ENCODE data around the gene ARG2.

The ARG2 gene

DNA sequence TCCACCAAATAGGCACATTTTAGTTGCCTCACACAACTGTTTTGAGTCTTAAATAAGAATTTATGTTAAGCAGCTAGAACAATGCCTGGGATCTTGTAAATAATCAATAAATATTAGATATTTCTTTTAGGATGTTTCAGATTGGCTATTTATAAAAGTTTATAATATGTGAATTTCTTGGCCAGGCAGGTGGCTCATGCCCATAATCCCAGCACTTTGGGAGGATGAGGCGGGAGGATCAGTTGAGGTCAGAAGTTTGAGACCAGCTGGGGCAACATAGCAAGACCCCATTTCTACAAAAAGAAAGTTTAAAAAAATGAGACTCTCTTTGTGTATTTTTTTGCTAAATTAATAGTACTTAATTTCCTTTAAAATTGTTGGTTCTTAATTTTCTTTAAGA, 21.8 kb downstream of the ARG2 start:
- DNase-seq = no peak

DNA sequence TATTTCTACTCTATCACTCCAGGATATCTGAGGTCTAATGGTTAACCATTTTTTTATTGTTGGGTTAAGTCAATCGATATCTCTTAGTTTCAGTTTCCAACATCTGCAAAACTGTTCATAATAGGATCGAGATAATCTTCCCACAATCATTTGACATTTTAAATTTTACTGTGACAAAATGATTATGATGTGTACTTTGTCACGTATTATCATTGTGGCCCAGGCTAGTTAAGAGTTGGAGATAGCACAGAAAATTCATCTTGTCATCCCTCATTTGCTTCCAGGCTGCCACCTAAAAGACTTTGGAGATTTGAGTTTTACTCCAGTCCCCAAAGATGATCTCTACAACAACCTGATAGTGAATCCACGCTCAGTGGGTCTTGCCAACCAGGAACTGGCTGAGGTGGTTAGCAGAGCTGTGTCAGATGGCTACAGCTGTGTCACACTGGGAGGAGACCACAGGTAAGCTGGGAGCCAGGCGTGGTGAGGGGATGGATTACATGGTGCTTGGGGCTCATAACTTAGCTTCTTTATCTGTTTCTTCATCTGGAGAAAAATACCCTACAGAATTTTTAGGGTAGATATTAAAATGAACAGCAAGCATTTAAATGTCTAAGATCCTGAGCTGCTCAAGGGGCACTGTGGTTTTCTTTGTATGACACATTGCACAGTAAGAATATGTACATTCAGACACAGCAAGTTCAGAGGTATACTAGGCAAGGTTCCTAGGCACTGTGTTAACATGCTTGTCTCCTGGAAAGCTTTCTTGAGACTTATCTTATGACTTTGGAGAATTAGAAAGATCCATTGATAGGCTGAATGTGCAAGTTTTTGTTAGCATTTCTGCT, 22.4 kb downstream of the ARG2 start:
- no peak for DNase-seq

- no peak for DNase-seq
Measured at GRCh38 chr14:67643713-67644112, 24.0 kb downstream of the ARG2 start.

DNA sequence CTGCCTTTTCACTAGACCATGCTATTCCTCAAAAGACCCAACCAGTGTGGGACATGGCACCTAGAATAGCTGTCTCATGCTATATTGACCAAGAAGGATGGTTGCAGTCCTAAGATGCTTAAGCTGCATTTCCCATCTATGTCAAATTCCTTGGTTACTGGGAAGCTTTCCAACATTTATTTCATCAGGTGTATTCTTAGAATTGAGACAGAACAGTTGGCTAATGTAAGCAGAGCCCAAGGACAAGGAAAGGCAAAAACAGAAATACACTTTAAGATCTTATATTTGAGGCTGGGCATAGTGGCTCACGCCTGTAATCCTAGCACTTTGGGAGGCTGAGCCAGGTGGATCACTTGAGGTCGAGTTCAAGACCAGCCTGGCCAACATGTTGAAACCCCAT, 24.7 kb downstream of the ARG2 start:
- DNase-seq = no peak

DNA sequence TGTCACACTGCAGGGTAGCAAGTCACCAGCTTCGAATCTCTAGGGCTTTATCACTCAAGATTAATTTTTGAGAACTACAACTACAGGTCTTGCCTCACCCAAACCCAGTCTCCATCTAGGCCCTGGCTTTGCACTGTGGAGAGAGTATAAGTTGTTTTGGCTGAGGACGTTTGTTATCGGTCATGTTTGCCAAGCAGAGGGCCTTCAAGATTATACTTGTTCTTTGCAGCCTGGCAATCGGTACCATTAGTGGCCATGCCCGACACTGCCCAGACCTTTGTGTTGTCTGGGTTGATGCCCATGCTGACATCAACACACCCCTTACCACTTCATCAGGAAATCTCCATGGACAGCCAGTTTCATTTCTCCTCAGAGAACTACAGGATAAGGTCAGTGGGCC, 25.7 kb downstream of the ARG2 start:
- no peak for DNase-seq

DNA sequence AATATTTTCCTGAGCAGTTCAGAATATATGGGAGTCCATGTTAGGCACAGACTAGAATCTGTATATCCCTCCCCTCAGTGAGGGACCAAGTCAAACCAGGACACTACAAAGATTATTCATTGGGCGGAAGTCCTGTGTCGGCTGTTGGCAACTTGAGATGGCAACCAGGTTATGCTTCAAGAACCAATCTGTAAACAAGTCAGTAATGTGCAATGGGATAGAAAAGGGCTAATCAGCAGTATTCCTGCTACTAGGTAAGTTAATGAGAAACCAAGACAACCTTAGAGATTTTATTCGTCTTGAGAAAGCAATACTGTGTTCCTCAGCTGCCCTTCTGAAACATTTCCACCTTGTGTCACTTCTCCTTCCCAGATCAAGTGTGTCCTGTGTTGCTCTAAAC, 26.4 kb downstream of the ARG2 start:
- DNase-seq = peak; percentile 69

- no peak for DNase-seq
Measured at GRCh38 chr14:67650151-67650550, 30.4 kb downstream of the ARG2 start.

DNA sequence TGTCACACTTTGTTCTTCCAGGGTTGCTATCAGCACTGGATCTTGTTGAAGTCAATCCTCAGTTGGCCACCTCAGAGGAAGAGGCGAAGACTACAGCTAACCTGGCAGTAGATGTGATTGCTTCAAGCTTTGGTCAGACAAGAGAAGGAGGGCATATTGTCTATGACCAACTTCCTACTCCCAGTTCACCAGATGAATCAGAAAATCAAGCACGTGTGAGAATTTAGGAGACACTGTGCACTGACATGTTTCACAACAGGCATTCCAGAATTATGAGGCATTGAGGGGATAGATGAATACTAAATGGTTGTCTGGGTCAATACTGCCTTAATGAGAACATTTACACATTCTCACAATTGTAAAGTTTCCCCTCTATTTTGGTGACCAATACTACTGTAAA, 31.0 kb downstream of the ARG2 start:
- DNase-seq = no peak

DNA sequence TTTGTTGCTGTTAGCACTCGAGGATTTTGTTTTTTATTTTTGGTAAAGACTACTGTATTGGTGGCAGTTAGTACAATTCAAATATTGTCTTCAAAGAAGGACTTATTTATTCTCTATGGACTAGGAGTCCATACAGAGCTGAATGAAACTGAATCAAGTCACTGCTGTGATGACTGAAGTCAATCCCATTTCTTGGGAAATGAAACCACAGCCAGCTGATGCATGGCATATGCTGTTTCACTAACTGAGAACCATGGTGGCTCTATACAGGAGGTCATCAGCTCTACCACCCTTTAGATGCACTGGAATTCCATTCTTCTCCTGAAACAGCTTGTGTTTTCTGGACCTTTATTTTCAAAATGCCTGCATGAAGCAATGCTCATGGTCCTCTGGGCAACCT, 32.5 kb downstream of the ARG2 start:
- DNase-seq = no peak

DNA sequence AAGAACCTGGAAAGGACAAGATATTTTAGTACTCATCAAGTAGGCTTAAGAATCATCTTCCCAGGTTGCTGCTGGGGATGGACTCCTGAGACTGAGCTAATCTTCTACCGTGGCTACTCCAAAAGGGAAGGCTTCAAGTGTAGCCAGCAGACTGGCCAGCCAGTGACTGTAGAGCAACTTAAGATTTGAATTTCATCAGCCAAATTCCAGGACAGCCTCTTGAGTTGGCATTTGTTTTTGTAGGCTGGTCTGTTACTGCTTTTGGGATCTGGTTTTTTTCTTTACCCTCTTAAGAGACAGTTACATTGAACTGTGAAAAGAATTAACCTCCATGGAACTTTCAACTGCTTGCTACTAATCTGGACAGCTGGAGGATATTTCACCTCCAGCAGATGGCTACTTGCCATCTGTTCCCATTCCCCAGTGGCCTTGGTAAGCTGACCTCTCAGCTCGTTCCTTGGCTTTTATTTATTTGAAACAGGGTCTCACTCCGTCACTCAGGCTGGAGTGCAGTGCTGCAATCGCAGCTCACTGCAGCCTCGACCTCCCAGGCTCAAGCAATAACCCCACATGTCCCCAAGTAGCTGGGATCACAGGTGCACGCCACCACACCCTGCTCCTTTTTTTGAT, 34.0 kb downstream of the ARG2 start:
- DNase-seq = no peak

- no peak for DNase-seq
Measured at GRCh38 chr14:67663633-67664032, 43.9 kb downstream of the ARG2 start.

DNA sequence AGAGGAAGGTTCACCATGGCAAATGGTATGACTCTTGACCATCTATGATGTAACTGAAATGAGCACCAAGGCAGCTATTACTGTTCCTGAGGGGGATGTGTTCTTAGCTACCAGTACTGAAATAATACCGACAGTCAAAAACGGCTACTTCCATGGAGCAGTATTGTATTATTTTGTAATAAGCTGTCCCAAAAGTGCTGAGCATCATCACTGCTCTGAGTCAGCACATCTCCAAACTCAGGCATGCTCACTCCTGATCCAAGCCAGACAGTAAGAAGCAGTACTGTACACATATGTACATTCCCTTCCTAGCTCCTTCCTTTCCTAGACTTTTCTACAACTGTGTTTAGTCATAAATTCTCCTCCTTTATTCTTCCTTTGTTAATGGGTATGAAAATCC, 46.1 kb downstream of the ARG2 start:
- DNase-seq = peak; percentile 3

DNA sequence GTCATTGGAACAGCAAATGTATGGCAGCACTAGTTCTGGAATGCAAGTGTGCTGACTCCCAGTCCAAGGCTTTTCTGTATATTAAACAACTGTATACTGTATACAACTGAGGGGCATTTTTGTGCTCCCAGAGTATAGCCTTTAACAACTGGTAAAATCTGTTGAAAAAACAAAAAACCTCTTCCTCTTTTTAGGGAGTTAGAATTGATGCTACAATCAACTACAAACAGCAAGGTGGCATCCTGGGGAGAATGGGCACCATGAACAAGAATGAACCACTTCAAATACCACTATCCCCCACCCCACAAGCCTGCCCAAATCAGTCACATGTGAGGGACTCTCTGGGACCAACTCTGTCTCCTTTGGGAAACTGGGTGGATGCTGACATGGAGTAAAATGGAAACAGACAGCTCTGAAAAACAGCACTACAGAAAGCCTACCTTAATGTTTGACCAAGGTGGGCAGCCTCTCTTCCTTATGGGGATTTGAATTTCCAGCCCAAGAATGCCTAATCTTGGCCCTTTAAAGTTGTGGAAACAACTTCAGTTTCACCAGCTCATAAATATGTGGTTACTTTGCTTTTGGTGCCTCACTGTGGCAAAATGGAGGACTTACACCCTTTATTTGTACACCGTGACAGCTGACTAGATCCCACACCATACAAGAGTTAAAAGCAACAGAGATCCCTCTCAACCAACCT, 47.2 kb downstream of the ARG2 start:
- peak; percentile 25 for DNase-seq

DNA sequence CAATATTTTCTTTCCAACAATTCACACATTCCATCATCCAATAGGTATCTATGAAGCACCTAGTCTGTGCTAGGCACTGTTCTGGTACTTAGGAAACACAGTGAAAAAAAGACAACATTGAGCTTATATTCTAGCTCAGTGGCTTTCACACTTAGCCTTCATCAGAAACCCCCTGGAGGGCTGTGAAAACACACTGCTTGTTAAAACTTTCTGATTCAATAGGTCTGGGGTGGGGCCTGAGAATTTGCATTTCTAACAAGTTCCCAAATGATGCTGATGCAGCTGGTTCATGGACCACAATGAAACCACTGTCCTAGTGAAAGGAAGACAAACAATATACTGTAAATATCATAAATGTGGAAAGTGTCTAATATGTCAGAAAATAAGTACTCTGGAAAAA, 48.8 kb downstream of the ARG2 start:
- DNase-seq = no peak

DNA sequence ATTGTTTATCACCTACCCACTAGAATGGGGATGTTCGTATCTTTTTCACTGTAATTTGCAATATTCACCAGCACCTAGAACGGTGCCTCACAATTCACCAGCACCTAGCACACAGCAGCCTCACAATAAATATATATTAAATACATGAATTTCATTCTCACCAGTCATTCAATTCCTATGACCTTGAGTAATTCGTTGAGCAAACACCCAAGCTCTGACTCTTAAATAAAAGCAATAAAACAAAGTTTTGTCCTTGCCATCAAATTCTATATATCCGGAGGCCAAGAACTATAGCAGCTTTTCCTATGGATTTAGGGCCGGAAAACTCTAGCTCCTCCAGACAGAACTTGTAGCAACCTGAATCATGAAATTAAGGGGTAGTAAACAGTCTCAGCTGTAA, 53.7 kb downstream of the ARG2 start:
- DNase-seq = no peak

DNA sequence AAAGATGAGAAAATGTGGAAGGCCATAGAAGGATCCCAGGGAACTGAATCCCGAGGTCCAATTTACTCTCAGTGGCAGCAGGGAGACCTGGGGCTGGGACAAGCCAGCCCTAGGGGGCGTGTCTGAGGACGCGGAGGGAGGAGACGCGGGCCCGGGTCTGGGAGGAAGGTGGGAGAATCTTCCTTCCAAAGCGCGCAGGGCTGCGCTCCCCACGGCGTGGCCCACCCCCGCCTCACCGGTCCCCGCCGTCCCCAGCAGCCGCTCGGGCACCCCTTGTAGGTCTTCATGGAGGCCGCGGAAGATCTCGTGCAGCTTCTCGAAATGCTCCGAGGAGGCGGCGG, 54.4 kb downstream of the ARG2 start:
- peak; percentile 21 for DNase-seq

GRCh38 chr14:67674480-67675218, 54.9 kb downstream of the ARG2 start, which contains the start of gene VTI1B:
VTI1B (minus strand) TSS chr14:67674632; CDS start chr14:67674489, 143 bp downstream.
- DNase-seq = peak; percentile 59

GRCh38 chr14:67675219-67675582, 55.5 kb downstream of the ARG2 start:
- DNase-seq = no peak

GRCh38 chr14:67679006-67679405, 59.3 kb downstream of the ARG2 start:
- DNase-seq = no peak

DNA sequence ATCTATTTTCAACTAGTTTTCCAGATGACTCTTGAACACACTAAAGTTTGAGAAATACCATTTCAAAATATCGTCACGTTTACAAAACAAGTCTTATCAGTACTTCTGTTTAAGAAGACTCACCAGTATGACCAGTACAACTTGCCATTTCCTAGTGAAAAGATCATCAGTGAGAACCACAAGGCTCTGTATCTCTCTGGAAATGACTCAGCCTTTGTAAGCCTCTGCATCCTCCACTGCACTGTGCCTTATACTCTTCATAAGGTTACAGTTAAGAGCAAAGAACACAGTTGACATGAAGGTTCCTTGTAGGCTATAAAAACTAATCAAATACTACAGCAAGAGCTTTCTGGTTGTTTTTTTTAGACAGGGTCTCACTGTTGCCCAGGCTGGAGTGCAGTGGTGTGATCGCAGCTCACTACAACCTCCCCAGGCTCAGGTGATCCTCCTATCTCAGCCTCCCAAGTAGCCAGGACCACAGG, 60.4 kb downstream of the ARG2 start:
- DNase-seq = peak; percentile 45

- DNase-seq = no peak
Measured at GRCh38 chr14:67680941-67681340, 61.2 kb downstream of the ARG2 start.

DNA sequence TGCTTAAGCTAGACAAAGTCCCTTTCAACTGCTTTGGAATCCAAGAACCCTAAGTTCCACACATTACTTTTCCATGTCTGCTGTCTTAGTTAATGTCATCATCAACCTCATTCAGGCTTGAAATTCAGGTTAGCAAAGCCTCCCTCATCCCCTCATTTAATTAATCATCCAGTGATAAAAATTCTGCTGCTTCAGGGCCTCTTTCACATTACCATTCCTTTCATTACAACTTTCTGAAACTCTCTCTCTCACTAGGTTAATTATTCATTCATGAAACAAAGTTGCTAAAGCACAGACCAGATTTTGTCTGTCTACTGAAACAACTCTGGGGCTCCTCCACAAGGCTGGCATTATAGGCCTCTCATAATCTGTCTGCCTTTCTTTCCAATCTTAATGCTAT, 64.1 kb downstream of the ARG2 start:
- DNase-seq = peak; percentile 82

DNA sequence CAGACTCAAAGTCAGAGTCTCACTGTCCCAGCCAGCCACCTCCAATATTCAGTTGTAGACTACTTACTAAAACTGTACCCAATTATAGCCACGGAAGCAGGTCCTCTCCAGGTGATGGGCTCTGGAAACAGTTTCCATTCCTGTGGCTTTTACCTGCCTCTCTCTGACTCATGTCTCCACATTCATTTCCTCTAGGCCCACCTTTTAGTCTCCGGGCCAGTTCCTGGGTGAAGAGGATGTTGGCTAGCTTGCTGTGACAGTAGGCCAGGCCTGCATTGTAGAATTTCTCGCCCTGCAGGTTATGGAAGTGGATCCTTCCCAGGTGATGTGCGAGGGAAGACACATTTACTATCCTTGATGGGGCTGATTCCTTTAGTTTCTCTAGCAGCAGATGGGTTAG, 70.3 kb downstream of the ARG2 start:
- DNase-seq = no peak
